ENCODE measurements around the gene NELFB.
A peak's percentile ranks its signal among the peaks of the same experiment; 100 is the strongest.

NELFB gene

GRCh38 chr9:137223078-137223970 lies 31.8 kb upstream of the NELFB start:
- peak; percentile 95 to 97 for DNase-seq

- DNase-seq: no peak
Observed at GRCh38 chr9:137224830-137225694, 30.1 kb upstream of the NELFB start, which contains the start of gene CYSRT1. Gene CYSRT1, plus strand, starts transcription at chr9:137225174. Its CDS starts 448 bp downstream, at chr9:137225622.

GRCh38 chr9:137225699-137226331 lies 29.3 kb upstream of the NELFB start:
- DNase-seq: no peak

GRCh38 chr9:137226338-137227053 lies 28.6 kb upstream of the NELFB start:
- no peak for DNase-seq

- peak; percentile 17 to 40 for DNase-seq
Observed at GRCh38 chr9:137227054-137227852, 27.9 kb upstream of the NELFB start, which contains the start of gene RNF224. Gene RNF224, plus strand, starts transcription at chr9:137227502. Its CDS starts 834 bp downstream, at chr9:137228336.

GRCh38 chr9:137227853-137228505 lies 27.1 kb upstream of the NELFB start:
- no peak for DNase-seq

GRCh38 chr9:137228506-137228967 lies 26.6 kb upstream of the NELFB start:
- DNase-seq: no peak

GRCh38 chr9:137228968-137229896 lies 25.9 kb upstream of the NELFB start:
- no peak for DNase-seq

- DNase-seq: no peak
Observed at GRCh38 chr9:137229903-137230704, 25.0 kb upstream of the NELFB start.

GRCh38 chr9:137230705-137231371 lies 24.3 kb upstream of the NELFB start, which contains the start of gene SLC34A3:
Gene SLC34A3, plus strand, starts transcription at chr9:137230901. Its CDS starts 802 bp downstream, at chr9:137231703.
- no peak for DNase-seq

- DNase-seq: no peak
Observed at GRCh38 chr9:137231372-137232039, 23.6 kb upstream of the NELFB start.

- no peak for DNase-seq
Observed at GRCh38 chr9:137232101-137232500, 23.0 kb upstream of the NELFB start.

GRCh38 chr9:137232510-137232909 lies 22.6 kb upstream of the NELFB start:
- no peak for DNase-seq

- no peak for DNase-seq
Observed at GRCh38 chr9:137233143-137233980, 21.8 kb upstream of the NELFB start.

GRCh38 chr9:137234055-137234697 lies 21.0 kb upstream of the NELFB start:
- no peak for DNase-seq

Measured in hippocampal formation (tissue), 2 donors.